NCI-H526 treated with DMSO at 0.1 percent for 48 hours (cell line): ENCODE measurements around the gene GFER.

Experiments
- DNase-seq: peaks from one replicate; lab custom pipeline; 2025; lab: John Stamatoyannopoulos, UW

GFER gene

DNA sequence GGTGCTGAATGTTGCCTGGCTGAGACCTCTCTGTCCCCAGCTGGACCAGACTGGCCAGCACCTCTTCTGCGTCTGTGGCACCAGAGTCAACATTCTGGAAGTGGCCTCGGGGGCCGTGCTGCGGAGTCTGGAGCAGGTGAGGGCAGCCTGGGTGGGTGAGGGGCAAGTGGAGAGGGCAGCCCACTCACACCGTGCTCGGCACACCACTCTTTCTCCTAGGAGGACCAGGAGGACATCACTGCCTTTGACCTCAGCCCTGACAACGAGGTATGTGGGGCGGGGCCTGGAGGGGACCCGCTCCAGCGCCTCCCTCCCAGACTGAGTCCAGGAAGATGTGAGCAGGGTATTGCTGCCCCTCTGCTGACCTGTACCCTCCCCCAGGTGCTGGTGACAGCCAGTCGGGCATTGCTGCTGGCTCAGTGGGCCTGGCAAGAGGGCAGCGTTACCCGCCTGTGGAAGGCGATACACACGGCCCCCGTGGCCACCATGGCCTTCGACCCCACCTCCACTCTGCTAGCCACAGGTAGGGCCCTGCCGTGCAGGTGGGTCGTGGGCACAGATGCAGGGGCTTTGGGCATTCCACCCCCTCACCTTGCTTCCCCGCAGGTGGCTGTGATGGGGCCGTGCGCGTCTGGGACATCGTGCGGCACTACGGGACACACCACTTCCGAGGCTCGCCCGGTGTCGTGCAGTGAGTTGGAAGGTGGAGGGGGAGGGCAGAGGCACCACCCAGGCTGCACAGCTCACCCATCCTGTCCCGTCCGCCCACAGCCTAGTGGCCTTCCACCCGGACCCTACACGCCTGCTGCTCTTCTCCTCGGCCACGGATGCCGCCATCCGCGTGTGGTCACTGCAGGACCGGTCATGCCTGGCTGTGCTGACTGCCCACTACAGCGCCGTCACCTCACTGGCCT lies 9.6 kb upstream of the GFER start:
- no peak for DNase-seq

DNA sequence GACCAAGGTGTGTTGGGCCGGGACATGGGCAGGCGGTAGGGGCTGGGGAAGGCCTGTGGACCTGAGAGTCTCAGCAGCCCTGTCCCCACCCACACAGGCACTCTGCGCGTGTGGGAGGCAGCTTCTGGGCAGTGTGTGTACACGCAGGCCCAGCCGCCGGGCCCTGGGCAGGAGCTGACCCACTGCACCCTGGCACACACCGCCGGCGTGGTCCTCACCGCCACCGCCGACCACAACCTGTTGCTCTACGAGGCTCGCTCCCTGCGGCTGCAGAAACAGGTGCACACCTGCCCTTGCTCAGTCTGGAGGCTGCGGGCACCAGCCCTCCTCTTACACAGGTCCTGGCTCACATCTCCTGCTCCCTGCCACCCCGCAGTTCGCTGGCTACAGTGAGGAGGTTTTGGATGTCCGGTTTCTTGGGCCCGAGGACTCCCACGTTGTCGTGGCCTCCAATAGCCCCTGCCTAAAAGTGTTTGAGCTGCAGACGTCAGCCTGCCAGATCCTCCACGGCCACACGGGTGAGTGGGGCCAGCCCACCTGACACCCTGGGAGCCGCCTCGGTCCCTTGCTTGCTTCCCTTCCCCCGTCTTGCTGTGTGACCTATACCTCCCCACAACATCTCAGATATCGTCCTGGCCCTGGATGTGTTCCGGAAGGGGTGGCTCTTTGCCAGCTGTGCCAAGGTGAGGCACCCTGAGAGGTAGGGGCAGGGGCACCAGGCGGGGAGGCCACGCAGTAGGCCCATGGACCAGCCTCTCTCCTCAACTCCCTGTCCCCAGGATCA lies 8.4 kb upstream of the GFER start:
- DNase-seq = no peak

DNA sequence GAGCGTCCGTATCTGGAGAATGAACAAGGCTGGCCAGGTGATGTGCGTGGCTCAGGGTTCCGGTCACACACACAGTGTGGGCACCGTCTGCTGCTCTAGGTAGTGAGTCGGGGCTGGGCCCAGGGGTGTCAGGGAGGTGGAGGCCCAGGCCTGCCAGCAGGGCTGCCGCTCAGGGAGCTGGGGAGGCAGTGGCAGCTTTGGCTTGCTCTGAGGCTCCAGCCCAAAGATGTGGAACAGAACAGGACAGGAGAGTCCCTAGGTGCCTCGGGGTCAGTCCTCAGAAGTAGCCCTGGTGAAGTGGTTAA lies 7.8 kb upstream of the GFER start:
- DNase-seq = no peak

DNA sequence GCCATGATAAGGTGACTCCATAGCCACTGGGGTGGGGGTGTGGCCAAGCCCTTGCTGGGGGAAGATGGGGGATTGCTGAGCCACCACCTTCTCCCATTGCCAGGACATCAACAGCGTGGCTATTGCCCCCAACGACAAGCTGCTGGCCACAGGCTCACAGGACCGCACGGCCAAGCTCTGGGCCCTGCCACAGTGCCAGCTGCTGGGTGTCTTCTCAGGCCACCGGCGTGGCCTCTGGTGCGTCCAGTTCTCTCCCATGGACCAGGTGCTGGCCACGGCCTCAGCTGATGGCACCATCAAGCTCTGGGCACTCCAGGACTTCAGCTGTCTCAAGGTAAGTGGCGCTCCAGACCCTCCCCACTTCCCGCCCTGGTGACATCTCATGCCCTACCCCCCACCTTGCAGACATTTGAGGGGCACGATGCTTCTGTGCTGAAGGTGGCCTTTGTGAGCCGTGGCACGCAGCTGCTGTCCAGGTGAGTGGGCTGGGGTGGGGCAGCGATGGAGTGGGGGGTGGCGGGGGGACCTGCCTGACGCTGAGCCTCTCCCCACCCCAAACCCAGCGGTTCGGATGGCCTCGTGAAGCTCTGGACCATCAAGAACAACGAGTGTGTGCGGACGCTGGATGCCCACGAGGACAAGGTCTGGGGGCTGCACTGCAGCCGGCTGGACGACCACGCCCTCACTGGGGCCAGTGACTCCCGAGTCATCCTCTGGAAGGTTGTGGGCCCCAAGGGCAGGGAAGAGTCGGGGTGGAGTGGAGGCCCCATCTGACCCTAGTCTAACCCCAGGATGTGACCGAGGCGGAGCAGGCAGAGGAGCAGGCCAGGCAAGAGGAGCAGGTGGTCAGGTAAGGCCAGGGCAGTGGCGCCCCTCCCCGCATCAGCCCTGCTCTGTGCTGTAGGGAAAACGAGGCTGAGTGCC lies 6.8 kb upstream of the GFER start:
- no peak for DNase-seq

DNA sequence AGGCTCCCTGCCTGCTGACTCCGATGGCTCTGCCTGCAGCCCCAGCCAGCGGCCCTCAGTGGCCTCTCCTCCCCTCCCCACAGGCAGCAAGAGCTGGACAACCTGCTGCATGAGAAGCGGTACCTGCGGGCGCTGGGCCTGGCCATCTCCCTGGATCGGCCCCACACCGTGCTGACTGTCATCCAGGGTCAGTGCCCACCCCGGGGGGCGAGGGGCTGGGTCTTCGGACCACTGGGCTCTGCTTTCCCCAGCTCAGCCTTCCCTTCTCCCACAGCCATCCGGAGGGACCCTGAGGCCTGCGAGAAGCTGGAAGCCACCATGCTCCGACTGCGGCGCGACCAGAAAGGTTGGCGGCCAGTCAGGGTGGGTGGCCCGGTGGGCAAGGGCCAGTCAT lies 6.1 kb upstream of the GFER start:
- no peak for DNase-seq

DNA sequence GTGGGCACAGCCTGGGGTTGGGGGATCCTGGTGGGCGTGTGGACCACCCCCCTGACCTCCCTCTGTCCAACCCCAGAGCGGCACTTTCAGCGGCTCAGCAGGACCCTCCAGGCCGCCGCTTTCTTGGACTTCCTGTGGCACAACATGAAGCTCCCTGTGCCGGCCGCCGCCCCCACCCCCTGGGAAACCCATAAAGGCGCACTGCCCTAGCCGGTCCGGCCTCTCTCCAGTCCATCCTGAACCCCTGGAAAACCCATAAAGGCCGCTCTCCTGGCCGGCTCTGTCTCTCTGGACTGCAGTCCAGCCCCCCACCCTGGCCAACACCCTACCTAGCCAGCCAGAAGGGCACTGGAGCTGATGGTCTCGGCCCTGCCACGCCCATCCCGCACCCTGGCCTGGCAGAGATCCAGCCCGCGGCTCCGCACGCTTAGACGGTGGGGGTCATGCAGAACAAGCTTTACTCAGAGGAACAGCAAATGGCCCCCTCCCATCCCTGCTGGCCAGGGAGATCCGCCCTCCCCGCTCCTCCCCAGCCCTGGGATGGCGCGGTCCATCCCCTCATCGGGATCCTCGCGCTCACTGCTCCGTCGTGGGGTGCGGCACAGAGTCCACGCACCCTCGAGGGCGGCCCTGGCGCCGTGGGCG lies 5.4 kb upstream of the GFER start:
- DNase-seq = no peak

DNA sequence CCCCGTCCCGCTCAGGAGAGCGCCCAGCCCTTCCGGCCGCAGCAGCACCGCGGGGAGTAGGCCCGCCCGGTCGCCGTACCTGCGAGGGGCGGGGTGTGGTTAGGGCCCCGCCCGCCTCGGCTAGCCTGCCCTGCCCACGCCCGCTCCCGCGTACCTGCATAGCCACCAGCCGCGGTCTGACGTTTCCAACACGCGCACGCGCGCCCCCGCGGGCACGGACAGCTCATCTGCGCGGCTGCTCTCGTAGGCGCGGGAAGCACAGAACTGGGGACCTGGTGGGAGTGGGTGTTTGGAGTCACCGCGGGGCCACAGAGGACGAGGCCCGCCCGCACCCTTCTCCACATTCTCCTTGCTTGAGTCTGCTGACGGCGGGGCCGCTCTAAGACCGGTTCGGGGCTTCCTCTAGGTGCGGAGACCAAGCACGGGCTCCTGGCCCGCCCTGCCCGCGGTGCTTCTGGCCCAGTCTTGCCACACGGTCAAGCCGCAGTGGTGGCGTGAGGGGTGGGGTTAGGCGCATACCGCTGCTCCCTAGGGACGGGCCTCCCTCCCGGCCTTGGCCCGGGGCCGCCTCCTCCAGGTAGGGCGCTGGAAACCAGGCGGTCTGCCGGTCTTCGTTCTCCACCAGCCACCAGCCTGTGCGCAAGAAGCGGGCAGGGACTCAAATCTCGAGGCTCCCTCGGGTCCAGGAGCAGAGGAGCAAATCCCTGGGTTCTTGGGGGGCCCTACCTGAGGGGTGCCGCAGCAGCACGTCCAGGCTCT lies 4.5 kb upstream of the GFER start:
- peak; percentile 34 for DNase-seq

DNA sequence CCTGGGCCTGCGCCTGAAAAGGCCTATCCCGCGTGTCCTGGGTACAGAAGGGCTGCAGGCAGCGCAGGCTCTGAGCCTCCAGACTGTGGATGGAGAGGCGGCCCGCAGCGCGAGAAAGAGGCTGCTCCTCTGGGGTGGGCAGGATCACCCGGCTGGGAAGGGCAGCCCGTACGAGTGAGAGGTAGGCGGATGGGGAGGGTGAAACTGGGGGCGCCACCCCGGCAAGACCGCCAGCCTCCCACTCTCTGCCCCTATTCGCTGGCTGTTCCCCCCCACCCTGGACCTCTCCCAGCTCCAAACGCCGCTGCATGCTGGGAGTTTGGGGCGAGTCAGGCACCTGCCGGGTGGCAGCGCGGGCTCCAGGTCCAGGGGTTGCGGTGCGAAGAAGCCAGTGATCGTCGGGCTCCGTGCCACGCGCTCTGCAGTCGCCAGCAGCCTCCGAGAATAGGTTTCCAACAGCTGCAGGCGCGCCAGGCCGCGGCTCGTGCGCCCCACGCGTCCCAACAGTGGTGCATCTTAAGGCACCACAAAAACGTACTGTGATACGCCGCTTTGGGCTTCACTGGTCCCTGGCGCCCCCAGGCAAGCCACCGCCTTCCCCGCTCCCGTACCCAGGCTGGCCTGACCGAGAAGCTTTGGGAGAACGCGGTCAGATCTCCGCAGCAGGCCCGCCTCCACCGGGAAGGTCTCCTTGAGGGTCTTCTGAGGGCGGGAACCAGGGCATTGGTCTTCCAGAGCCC lies 3.8 kb upstream of the GFER start:
- DNase-seq = no peak

DNA sequence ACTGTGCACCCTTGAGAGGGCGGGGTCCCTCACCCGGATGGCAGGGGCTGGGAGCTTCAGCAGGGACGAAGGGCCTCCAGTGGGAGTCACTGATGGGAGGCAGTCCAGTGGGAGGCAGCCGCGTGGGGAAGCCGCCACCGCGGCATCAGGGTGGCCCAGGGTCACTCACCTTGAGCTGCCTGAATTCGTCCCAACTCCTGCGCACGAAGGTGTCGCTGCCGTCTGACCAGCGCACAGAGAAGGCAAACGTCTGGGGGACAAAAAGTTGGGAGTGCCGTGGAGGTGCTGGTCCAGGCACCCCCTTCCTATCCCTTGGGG lies 3.3 kb upstream of the GFER start:
- no peak for DNase-seq

DNA sequence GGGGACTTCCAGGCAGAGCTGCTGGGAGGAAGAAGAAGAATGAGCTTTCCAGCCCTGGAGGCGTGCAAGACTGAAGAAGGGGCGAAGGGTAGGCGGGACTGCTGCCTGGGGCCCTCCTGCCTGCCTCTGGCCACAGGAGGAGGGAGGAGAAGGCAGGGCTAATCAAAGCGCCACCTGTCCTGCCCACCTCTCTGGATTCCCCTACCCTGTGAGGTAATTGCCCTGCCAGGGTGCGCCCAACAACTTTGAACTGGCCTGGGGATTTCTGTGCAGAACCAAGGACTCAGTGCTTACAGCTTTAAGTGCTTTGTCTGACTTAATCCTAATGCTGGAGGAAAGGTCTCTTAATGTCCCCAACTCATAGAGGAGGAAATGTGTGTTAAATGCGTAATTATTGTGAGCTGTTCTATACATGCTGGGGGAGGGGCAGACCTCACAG lies 2.6 kb upstream of the GFER start, which contains the start of gene NOXO1:
Gene NOXO1 (minus strand): TSS at position 72 of the 439 bp plus-strand sequence. CDS start 290 bp downstream, outside the sequence.
- DNase-seq = no peak

DNA sequence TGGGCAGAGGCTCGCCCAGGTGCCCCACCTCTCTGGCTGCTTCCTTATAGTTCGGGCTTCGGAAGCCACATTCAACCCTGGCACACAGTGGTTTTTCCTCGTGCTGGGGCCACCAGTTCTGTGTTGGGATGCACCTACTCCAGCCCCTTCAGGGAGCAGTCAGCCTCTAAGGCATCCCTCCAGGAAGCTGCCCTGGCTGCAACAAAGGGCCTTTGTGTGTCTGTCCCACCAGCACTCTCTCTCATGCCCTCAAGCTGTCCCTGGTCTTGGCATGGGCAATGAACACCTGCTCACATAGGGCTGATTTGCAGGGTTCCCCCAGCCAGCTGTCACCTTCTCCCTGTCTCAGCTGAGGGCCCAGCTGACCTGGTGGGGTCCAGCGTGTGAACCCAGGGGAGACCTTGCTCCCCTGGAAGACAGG lies 2.0 kb upstream of the GFER start:
- peak; percentile 37 for DNase-seq

DNA sequence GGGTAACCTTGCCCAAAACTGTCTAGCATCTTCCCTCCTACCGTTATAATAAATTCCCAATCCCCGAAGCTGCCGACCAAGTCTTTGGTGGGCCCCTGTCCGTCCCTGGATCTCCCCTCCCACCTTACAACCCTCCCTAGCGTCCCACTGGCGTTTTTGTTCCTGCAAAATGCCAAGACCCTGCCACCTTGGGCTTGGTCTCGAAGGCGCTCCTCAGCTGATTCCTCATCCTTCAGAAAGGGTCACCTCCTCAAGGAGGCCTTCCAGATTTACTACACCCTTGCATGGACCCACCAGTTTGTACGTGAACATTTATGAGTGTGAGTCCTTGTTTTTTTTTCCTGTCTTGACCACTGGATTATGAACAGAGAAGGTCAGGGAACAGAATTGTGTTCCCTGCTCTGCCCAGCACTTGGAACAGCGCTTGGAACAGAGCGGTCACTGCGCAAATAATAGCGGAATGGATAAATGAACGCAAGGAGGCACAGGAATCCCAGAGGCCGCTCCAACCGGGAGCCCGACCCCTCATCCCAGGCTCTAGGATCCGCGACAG lies 926 bp upstream of the GFER start:
- no peak for DNase-seq

DNA sequence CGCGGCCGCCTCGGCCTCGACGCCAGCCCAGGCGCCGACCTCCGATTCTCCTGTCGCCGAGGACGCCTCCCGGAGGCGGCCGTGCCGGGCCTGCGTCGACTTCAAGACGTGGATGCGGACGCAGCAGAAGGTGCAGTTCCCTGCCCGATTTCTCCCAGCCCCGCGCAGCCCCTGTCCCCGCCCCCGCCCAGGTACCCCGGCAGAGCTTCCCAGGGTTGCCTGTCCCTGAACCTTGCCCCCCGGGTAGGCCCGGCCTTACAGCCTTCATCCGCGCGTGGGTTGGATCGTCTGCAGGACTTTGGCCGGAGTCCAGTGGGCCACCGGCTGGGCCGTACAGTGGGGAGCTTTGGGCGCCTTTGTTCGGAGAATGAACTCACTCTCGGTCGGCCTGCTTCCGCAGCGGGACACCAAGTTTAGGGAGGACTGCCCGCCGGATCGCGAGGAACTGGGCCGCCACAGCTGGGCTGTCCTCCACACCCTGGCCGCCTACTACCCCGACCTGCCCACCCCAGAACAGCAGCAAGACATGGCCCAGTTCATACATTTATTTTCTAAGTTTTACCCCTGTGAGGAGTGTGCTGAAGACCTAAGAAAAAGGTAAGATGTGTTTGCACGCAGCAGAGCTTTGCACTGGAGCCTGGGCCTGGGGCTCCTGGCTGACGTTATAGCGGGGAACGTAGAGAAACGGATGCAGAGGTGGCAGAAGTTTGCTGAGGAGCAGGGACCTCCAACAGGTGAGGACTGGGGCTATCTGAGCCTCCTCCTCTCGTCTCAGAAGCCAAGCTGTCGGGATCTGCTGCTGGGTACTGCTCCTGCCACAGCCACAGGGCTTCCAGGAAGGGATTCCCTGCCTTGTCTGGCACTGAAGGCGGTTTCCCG lies 593 bp downstream of the GFER start:
- no peak for DNase-seq

DNA sequence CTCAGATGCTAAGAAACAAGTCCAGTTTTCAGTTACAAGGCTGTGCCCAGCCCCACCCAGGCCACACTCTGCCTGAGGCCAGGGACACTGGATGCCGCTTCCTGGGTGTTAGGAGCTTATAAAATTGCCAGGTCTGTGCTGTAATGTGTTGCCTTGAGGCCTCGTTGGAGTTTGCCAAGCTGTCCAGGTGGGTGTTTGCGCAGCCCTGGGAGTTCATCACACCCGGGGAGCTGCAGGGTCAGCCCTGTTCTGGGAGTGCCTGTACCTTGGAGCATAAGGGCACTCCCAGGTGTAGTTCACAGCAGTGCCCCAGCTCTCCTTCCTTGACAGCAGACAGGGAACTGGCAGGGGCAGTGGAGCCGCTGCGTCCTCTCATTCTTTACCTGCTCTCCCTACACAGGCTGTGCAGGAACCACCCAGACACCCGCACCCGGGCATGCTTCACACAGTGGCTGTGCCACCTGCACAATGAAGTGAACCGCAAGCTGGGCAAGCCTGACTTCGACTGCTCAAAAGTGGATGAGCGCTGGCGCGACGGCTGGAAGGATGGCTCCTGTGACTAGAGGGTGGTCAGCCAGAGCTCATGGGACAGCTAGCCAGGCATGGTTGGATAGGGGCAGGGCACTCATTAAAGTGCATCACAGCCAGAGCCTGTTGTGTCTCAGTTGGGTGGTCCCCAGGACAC lies 1.6 kb downstream of the GFER start:
- no peak for DNase-seq

DNA sequence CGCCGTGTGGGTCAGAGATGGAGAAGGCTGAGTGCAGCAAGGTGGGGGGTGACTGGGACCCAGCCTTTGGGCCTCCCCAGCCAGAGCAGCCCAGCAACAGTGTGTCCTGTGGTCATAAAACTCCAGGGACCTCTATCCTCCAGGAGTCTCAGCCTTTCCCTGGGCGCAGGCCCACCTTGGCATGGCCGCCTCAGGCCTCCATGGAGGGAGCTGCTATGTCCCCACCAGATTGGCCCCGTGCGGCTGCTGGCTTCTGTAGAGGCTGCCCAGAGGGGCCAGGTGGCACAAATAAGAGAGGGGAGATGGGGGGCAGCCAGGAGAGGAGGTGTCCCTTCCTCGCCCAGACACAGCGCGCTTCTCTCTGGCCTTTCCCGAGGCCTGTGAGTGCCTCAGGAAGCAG lies 3.2 kb downstream of the GFER start:
- no peak for DNase-seq

DNA sequence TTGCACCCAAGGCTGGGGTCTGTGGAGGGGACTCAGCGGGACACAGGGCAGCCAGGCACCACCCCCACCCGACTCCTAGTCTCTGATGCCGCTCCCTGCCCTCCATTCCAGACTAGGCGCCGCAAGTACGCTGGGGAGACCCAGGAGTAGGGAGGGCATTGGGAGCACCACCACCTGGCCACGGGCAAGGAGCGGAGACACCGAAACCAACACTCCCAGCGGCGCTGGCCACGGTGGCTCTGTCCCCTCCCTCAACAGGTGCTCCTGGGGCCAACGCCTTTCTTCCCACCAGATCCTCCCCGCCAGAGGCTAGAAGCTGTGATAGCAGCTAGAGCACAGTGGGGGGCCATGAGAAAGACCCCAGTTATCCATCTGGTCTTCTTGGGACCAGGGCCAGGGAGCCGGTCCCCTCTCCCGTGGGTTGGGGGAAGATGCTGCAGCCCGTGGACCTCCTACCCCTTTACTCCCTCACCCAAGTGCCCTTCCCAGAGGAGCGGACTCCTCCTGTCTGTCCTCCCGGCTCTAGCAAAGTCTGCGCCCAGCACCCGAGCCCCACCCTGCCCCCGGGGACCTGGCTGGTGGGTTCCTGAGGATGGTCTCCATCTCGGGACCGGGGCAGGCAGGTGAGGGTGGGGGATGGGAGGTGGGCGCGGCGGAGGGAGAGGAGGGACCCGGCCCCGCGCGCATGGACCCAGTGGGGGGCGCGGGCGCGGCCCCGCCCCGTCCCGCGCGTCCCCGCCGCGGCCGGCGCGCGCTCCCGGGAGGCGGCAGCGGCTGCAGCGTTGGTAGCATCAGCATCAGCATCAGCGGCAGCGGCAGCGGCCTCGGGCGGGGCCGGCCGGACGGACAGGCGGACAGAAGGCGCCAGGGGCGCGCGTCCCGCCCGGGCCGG lies 5.5 kb downstream of the GFER start, which contains the start of gene SYNGR3:
Gene SYNGR3 (plus strand): TSS at position 762 of the 892 bp plus-strand sequence. CDS start 133 bp downstream, outside the sequence.
- DNase-seq = no peak

DNA sequence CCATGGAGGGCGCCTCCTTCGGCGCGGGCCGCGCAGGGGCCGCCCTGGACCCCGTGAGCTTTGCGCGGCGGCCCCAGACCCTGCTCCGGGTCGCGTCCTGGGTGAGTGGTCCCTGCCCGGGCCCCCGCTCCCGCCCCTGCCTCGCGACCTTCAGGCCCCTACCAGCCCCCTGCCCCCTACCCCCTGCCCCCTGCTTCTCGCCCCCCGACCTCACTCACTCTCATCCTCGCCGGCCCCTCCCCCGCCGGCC lies 6.0 kb downstream of the GFER start:
- DNase-seq = no peak
